Measurements from ENCODE around the gene SLF1. TPM values are rescaled to one million over a fixed set of nuclear protein-coding genes. Genes with fewer than 3 reads are reported as not detected.

The SLF1 gene
- total RNA-seq: 4.0 and 7.9 TPM in 2 replicates

GRCh38 chr5:94618493-94619328, at the start of gene SLF1, which contains the start of gene KIAA0825:
TSS of gene SLF1 (plus strand) at chr5:94618669. CDS start at chr5:94628811, 10,142 bp downstream.
TSS of gene KIAA0825 (minus strand) at chr5:94618604. CDS start at chr5:94537126, 81,478 bp downstream.

Other genes with a start within 250 kb of the SLF1 start
- 3.1 and 3.8 TPM in 2 replicates for gene KIAA0825, start 65 bp upstream of the SLF1 start, total RNA-seq

Data from smooth muscle cell of the pulmonary artery (primary cell).